NCI-H460 (cell line): ENCODE results near the gene NINJ2. TPM values are rescaled to one million over a fixed set of nuclear protein-coding genes. Genes with fewer than 3 reads are reported as not detected.

Experiments
- DNase-seq: peaks from one replicate; pipeline ENCODE4 v3.0.0-alpha.2; 2016; ENCODE audit warnings: low read depth; ENCODE audit errors: extremely low read depth
- total RNA-seq: library from RNA; depleted of rRNA; stranded (reverse); fragments of >200 nt; shearing (Covaris generic); gene quantifications from 2 replicates; pipeline ENCODE4 v1.2.3, GENCODE V29; 2014

Gene NINJ2
- total RNA-seq, 1 experiment from 2014 or later = 0.45 TPM

DNA sequence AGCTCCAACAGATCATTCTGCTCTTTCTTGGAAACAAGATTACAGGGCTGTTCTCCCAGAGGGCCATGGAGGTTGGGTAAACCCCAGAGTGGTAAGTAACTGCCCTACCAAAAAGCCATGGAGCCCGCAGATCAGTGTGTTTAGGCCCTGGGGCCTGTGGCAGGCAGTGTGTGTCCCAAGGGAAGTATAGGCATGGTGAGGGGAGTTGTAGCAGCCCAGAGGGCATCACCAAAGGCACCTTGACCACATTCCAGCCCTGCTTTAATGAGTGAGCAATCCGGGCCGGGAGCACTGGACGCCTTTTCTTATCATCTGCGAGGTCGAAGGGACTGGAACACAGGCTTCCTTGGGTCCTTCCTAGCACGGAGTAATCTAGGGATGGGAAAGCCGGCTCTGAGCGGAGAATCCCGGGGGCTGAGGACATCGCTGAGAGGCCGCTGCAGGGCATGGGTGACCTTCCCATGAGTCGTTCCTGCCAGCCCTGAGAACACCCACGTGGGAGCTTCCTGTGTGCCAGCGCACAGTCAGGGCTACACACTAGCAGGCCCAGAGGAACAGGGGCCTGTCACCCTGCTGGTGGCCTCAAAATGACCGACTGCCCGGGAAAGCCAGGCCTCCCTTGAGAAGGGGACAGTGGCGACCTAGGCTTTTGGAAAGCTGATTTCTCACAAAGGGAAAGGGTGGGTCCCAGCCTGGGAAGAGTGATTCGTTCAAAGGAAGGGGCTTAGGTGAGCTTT lies 91.3 kb downstream of the NINJ2 start:
- no peak for DNase-seq

DNA sequence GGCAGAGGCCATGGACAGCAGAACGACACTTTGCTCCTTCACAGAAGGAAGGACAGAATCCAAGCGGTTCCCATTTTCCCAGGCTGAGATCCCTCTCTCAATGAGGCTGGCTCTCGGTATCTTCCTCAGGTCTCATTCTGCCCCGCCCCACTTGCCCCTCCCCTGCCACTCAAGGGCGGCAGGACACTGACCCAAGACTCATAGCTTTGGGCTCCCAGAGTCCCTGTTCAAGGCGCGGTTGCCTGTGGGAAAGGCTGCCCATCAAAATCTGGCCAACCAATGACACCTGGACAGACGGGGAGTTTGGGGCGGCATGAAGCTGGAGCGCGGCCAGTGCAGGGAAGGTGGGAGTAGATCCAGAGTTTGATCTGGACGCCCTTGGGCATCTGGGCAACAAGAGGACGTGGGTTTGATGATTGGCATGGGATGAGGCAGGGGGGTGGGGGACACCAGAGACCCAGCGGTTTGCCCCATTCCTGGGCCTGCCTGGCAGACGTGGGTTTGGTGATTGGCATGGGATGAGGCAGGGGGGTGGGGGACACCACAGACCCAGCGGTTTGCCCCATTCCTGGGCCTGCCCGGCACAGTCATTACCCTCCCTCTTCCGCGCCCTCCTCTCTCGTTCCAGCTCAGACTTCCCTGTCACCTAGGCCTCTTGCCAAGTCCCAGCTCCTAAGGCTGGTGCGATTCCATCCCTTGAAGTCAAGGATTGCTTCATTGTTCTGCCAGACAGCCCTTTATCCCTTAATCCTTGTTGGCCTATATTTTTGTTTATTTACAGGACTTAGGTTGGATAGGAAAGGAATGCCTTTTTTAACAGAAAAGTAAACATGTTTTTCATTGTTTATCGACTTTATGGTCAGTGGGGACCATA lies 92.1 kb downstream of the NINJ2 start:
- peak; percentile 72 for DNase-seq

DNA sequence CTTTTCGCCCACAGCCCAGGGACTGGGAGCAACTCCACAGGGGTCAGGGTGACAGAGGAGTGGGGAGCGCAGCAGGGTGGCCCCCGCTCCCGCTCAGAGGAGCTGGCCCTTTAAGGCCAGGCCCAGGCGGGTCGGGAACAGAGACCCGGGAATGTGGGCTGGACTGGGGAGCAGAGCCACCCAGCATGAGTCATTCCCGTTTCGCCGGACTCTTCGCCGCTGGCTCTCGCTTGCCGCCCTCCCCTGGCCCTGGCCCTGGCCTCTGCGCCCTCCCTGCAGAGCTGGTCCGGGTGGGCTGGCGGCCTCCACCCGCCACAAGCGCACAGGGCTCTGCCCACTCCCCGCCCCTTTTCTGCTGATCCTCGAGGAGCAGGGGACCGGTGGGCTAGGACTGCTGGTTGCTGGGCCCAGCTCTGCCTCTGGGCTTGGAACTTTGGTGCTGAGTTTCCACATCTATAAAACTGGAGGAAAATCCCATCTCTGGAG lies 92.8 kb downstream of the NINJ2 start:
- peak; percentile 83 for DNase-seq

DNA sequence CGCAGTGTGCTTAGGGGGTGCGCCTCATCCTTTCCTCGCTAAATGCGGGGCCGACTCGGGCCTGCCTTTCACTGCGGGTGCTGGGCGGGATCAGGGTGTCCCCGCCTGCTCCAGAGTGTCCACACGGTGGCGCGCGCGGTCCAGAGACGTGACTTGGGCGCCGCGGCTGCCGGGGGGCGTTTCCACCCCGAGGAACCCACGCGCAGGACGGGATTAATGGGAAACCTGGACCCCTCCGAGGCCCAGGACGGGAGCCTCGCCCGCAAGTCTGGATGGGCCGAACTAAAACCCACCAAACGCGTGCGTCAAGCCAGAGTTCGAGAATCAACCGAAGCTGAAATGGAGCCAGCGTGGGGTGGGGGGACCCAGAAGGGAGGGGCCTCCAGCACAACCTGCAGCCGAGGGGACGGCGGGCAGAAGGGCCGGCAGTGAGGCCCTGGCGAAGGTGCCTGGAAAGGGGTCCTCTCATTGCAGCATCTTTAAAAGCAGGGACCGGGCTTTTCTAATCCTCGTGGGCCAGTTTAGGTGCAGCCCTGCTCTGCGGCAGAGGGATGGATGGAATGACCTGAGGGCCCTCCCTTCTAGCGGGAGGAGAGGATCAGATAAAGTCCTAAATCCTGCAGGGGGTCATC lies 93.3 kb downstream of the NINJ2 start:
- DNase-seq = peak; percentile 81

DNA sequence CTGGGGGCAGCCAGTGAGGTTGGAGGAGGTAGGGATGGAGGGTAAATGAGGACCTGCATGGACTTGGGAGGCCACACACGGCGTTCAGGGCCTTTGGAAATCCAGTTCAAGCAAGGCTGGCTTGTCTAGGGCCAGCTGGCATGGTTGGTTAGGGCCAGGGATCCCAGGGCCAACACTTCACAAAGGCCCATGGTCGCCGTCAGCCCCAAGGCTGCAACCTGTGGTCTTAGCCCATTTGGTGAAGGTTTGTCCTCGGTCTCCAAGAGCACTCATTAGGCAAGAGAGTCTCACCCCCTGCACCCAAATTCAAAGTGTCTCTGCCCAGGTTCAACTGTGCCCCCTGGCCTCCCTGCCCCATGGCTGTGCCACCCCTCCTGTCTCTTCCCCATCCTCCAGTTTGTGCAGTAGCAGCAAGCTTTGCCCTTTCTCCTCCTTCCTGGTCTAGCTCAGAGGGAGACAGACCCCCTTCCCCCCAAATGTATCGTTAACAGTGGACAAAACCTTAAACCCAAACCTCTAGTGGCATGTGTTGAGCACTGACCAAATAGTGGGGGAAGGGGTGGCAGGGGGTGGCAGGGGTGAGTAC lies 94.1 kb downstream of the NINJ2 start:
- no peak for DNase-seq

DNA sequence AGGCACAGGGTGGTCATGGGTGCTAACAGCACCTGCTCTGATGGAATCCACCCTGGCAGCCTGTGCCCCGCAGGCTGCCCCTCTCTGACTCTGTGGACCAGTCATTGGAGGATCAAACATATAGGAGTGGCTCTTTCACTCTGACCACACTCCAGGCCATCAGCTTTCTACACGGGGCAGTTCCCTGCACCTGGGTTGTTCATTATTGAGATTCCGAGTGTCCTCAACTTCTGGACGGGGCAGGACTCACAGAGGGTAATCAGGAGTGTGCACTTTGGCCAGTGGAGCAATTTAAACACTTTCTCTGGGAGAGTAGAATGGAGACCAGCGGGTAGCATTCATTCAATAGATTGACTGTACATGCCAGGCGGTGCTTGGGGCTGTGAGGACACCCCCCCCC lies 94.8 kb downstream of the NINJ2 start:
- no peak for DNase-seq

DNA sequence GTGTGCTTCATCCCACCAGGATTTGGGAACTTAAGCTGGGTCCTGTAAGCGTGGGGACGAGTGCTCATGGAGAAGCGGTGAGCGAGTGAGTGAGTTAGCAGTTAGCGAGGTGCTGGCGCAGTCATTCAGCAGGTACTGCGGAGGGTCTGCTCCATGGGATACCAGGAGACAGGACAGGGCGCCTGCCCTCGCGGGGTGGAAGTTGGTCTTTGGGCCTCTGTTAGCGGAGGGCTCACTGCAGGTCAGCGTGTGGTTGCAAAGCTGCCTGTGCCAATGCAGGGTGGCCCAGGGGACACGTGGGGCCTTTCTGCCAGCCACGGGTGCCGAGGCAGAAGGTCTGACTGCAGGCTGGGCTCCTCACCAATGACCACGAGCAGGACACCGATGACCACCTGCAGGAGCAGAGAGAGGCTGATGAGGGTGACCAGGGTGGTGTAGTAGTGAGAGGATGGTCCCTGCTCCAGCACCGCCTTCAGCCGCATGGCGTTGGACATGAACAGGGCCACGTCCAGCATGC lies 97.6 kb downstream of the NINJ2 start:
- DNase-seq = no peak

DNA sequence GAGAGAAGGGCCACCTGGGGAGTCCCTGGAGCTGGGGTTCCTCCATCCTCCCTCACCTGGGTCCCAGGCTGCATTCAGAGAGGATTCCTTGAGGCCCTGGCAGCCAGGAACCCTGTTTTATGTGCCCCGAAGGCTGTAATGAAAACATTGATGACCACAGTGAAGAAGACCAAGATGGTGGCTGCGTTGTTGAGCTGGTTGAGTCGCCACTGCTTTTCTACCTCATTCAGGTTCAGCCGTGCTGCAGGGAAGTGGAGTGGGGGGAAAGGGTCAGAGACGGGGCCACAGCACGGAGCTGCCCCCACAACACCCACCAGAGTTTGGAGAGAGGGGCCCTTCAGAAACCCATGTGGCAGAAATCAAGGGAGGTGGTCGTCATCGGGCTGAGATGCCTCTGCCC lies 98.1 kb downstream of the NINJ2 start:
- no peak for DNase-seq

DNA sequence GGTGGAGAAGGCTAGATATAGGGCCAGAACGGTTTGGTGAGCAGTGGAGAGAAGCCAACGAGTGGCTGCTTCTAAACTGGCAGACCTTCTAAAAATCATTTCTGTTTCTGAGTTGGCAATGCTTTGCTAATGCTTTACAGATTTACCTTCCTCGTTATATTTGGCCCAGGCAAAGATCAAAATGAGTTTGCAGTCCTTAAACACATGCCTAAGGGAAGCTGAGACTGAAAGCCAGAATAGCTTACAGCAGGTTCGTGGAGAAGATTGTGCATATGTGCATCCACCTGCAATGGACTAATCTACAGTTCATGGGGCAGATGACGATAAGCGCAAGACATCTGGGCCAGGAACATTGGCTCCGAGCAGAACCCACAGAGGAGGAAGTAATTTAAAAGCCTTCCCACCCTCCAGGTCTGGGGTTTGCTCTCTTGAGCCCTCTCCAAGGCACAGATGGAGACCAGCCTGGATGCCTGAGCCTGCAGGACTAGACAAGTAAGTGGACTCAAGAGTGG lies 99.4 kb downstream of the NINJ2 start:
- no peak for DNase-seq

DNA sequence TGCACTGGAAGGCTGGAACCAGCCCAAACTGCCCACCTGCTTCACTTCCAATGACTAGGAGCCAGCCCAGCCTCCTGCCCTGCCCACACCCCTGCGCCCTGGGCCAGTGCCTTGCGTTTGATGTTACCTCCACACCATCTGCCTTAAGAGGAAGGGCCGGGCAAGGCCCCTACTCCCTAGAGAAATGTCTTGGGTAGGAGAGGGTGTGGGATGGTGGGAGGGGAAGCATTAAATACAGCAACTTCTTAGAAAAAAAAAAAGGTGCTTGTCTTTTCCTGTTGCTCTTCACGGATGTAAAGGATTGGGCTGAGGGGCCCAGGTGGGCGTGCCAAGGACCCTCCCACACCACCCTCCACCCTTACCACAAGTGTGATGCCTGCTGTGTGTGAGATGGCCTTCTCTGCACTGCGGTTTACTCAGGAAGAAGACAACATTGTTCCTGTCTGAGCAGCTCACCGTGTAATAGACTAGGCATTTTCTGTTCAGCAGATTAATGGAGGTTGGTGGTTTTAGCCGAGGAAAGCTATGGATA lies 99.9 kb downstream of the NINJ2 start:
- no peak for DNase-seq

DNA sequence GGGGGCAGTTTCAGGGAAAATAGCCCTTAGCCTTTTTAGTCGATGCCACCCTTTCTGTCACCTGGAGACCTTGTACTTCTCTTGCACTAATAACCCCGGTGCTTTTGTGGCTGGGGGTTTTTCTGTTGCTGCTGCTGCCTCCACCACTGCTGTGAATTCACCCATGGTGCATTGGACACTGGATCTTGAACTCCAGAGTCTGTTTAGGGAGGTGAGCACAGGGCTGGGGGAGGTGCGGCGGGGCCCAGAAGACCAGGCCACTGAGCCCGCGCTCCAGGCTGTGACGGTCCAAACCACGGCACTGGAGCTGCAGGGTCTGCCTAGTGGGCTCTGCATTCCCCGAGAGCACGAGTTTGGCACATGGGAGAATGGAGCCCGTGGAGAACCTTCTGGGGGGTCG lies 100.6 kb downstream of the NINJ2 start:
- no peak for DNase-seq

DNA sequence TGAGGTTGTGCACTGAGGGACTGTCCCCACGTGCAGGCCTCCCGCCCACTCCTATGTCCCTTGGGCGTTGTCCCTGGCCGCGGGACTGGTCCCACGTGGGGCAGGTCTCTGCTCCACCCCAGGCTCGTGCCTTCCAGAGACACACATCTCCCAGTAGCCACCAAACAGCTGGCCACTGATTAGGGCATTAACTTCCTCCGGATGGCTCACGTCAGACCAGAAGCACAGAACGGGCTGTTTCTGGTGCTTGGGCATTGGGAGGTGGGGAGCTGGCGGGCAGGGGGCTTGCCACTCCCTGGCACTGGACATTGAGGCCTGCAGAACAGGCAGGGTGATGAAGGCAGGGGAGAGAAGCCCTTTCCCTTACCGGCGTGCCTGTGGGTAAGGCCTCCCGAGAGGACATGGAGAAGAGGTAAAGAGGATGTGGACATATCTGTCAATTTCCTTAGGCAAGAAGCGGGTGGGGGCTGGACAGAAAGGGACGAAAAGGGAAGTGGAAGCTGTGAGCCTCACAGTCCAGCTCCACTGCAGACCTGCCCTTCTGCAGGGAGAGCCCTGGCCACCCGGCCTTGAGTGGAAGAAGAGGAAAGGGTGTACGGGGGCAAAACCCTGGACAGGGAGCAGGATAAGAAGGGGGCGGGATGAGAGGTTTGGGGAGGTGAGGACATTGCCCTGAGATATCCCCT lies 101.2 kb downstream of the NINJ2 start:
- no peak for DNase-seq

DNA sequence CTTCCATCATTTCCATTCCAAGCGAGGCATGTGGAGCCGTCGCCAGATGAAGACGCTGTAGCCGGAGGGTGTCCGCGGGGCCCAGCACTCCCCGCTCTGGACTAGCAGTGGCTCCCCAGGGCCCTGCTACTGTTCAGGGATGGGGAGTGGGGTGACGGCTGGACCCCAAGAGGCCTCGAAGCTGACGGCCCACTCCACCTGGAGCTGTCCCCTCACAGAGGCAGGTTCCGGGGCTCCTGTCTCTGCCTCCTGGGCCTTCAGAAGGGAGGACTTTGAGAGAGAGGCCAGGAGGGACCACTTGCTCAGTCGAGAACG lies 101.9 kb downstream of the NINJ2 start:
- no peak for DNase-seq

DNA sequence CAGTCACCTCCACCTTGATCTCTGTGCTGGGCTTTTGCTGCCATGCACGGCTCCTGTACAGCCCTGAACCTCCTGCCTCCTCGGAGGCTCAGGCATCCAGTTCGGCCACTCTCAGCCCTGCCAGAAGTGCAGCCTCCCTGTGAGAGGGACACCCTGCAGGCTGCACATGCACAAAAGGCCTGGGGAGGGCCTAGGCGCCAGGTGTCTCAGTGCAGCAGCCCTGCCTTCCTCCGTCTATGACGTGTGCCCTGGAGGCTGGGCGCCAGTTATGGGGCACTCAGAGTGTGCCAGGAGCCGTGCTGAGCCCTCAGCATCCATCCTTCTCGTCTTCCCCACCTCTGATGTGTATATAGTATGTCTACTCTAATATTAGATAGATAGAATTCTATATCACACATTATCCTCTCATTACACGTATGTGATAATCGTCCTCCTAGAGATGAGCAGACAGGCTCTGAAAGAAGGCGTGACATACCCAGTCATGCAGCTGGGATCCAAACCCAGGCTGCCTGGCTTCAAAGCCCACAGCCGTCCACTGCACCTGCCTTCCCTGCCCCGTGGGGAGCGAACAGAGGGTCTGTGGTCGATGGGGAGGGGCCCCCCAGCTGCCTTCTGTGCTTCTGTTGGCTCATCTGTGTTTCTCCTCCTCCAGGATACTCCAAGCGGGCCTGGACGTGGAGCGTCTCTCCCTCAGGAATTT lies 102.4 kb downstream of the NINJ2 start:
- DNase-seq = no peak

DNA sequence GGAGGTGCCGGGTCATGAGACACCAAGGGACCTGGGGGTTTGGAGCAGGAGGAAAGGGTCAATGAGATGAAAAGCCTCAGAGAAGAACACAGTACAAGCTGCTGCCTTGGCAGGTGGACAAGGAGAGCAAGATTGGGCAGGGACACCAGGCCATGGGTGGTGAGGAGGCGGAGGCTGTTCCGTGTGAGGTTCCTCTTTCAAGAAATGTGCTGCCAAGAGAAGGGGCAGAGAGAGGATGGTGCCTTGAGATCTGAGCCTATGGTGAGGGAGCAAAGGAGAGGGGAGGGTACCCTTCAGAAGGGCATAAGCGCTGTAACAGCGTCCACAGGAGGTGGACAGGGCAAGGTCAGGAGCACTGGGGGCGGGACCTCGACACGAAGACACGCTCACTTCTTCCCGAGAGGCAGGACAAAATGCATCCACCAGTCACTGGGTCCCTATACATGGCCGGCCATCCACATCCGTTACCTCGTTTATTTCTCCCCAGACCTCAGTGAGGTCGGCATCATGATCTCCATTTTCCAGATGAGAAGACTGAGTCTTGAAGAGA lies 103.3 kb downstream of the NINJ2 start:
- DNase-seq = no peak

DNA sequence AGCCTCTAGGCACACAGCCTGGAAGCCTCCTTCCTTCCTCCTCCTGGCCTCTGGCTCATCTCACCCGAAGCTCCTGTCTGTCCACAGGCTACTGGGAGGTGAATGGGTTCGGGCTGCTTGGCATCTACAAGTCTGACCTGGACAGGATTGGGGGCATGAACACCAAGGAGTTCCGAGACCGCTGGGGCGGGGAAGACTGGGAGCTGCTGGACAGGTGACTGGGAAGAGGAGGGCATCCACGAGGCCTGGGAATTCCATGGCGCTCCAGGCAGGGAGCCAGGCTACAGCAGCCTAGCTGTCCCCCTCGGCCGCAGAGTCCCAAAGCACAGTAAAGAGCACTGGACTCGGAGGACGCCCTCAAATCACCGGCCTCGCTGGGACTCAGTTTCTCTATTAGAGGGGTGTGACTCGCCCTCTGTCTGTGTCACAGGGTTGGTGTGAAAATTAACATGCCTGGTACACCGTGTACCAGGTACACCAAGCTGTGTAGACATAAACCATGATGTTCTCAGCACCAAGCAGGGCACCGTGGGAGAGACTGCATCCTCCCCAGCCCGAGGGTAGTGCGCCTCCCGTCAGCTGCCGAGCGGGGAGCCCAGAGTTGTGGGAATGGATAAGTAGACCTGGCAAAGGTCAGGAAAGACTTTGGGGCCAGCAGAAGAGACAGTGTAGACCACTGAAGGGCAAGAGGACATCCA lies 103.9 kb downstream of the NINJ2 start:
- no peak for DNase-seq

DNA sequence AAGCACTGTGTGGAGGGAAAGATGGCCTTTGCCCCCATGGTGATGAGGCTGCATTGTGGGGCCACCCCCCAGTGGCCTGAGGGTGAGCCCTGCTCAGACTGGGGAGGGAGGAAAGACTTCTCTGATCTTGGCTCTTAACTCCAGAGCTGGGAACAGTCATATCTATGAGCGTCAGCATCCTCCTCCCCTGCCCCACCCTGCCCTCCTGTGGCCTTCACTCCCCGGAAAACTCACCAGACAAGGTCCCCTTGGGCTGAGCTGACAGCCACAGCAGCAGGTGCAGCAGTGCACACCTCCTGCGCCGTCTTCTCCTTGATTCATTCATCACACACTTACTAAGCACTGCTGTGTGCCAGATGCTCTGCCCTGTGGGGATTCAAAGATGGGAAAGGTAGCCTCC lies 104.7 kb downstream of the NINJ2 start:
- no peak for DNase-seq

DNA sequence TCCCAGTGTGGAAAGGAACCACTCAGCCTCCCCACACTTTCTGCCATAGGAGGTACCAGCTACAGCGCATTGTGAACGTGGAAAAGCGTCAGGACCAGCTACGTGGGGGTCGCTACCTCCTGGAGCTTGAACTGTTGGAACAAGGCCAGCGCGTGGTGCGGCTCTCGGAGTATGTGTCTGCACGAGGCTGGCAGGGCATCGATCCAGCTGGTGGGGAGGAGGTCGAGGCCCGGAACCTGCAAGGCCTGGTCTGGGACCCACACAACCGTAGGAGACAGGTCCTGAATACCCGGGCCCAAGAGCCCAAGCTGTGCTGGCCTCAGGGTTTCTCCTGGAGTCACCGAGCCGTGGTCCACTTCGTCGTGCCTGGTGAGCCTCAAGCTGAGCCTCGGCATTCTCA lies 106.7 kb downstream of the NINJ2 start:
- DNase-seq = no peak

DNA sequence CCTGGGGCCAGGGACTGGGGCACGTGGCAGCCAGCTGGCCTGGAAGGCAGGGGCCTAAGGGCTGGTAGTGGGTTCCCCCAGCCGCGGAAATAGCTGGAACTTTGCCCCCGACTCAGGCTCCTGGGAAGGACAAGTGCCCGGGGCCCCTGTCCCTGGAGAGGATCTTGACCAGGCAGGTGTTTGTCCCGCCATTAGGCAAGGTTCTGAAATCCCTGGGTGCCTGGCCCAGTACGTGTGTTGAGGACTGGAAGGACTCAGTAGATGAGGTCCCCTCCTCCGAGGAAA lies 109.3 kb downstream of the NINJ2 start:
- no peak for DNase-seq
